GM23338 (cell line): Measurements from ENCODE around the gene RGS17. TPM values are rescaled to one million over a fixed set of nuclear protein-coding genes. Genes with fewer than 3 reads are reported as not detected.

Experiments
- ATAC-seq: fragments of 200-7000 bp; cut with Tn5 transposase; 3 replicates; pipeline ENCODE4 v1.9.1; 2020
- DNase-seq: peaks from one replicate; pipeline ENCODE4 v3.0.0-alpha.2; 2015; ENCODE audit warnings: low spot score
- H2AFZ ChIP-seq: fragments of 200-600 bp; sonication (generic); 2 replicates; pipeline ENCODE4 v1.8.0; 2016; ENCODE audit warnings: antibody characterized with exemption, mild to moderate bottlenecking, moderate library complexity
- H3F3A ChIP-seq: fragments of 200-600 bp; sonication (generic); replicated peaks from 2 replicates; pipeline ENCODE4 v1.8.0; 2017; ENCODE audit warnings: antibody characterized with exemption, mixed run types, low read depth
- H3K27ac ChIP-seq: fragments of 200-600 bp; sonication (generic); 2 replicates; pipeline ENCODE4 v1.6.1; 2016; ENCODE audit warnings: low read depth
- H3K27me3 ChIP-seq: fragments of 200-600 bp; sonication (generic); 2 replicates; pipeline ENCODE4 v1.8.0; 2016; ENCODE audit warnings: mild to moderate bottlenecking, mixed run types, moderate library complexity; ENCODE audit not compliant: insufficient read depth
- H3K36me3 ChIP-seq: fragments of 200-600 bp; sonication (generic); 2 replicates; pipeline ENCODE4 v1.8.0; 2016; ENCODE audit warnings: mild to moderate bottlenecking; ENCODE audit not compliant: insufficient read depth
- H3K4me1 ChIP-seq: fragments of 200-600 bp; sonication (generic); 2 replicates; pipeline ENCODE4 v1.8.0; 2016; ENCODE audit warnings: mild to moderate bottlenecking, moderate library complexity; ENCODE audit not compliant: insufficient read depth
- H3K4me2 ChIP-seq: fragments of 200-600 bp; sonication (generic); 2 replicates; pipeline ENCODE4 v1.7.1; 2017; ENCODE audit warnings: mixed run types
- H3K4me3 ChIP-seq: fragments of 200-600 bp; sonication (generic); 2 replicates; pipeline ENCODE4 v1.6.1; 2016; ENCODE audit warnings: mixed run types
- H3K79me2 ChIP-seq: fragments of 200-600 bp; sonication (generic); replicated peaks from 2 replicates; pipeline ENCODE4 v1.8.0; 2017; ENCODE audit warnings: mild to moderate bottlenecking; ENCODE audit not compliant: insufficient read depth
- H3K9me2 ChIP-seq: fragments of 200-600 bp; sonication (generic); 2 replicates; pipeline ENCODE4 v1.8.0; 2017; ENCODE audit not compliant: insufficient read depth
- H4K20me1 ChIP-seq: fragments of 200-600 bp; sonication (generic); replicated peaks from 2 replicates; pipeline ENCODE4 v1.8.0; 2017; ENCODE audit warnings: mild to moderate bottlenecking; ENCODE audit not compliant: insufficient read depth
- H3K27ac Mint-ChIP-seq: 2 replicates; pipeline ENCODE4 v1.8.0; 2020; ENCODE audit warnings: inconsistent platforms, mild to moderate bottlenecking, moderate library complexity, mixed read lengths
- H3K27me3 Mint-ChIP-seq: 3 replicates; pipeline ENCODE4 v1.8.0; 2022; ENCODE audit warnings: low read depth, mild to moderate bottlenecking, moderate library complexity, mixed read lengths, inconsistent platforms; ENCODE audit not compliant: insufficient read depth, poor library complexity
- H3K36me3 Mint-ChIP-seq: 3 replicates; pipeline ENCODE4 v1.8.0; 2021; ENCODE audit warnings: low read depth, mild to moderate bottlenecking, inconsistent platforms, moderate library complexity, mixed read lengths
- H3K4me1 Mint-ChIP-seq: 3 replicates; pipeline ENCODE4 v1.8.0; 2020; ENCODE audit warnings: mild to moderate bottlenecking, inconsistent platforms, mixed read lengths
- H3K4me3 Mint-ChIP-seq: 3 replicates; pipeline ENCODE4 v1.8.0; 2021; ENCODE audit warnings: moderate library complexity, mild to moderate bottlenecking, inconsistent platforms, mixed read lengths
- H3K9me3 Mint-ChIP-seq: 3 replicates; pipeline ENCODE4 v1.8.0; 2020; ENCODE audit warnings: moderate library complexity, mild to moderate bottlenecking, inconsistent platforms, mixed read lengths
- CTCF ChIP-seq, 2 experiments: fragments of 200-600 bp in 1 of 2; sonication (generic) in 1 of 2; conservative IDR thresholded peaks; 2 replicates each; pipeline versions ENCODE4 v1.5.1 to v1.6.1; 2016 to 2017; ENCODE audit warnings: antibody characterized with exemption in 2 of 2, low read depth in 2 of 2, mild to moderate bottlenecking in 2 of 2, moderate library complexity in 1 of 2
- ETS1 ChIP-seq: IDR thresholded peaks from 2 replicates; pipeline ENCODE4 v1.6.1; 2016; ENCODE audit warnings: antibody characterized with exemption
- EZH2 ChIP-seq: fragments of 200-600 bp; sonication (generic); IDR thresholded peaks from one replicate; pipeline ENCODE4 v1.8.0; 2017; ENCODE audit warnings: antibody characterized with exemption, mild to moderate bottlenecking, low read depth; ENCODE audit not compliant: unreplicated experiment
- NANOG ChIP-seq: IDR thresholded peaks from 2 replicates; pipeline ENCODE4 v1.6.1; 2016; ENCODE audit warnings: antibody characterized with exemption, borderline replicate concordance
- POLR2AphosphoS5 ChIP-seq: IDR thresholded peaks from 2 replicates; pipeline ENCODE4 v1.6.1; 2016; ENCODE audit warnings: antibody characterized with exemption, low read depth
- REST ChIP-seq: IDR thresholded peaks from one replicate; pipeline ENCODE4 v1.6.1; 2018; ENCODE audit warnings: antibody characterized with exemption; ENCODE audit not compliant: unreplicated experiment
- ZNF114 ChIP-seq: fragments of 250-450 bp; sonication (Bioruptor Pico); IDR thresholded peaks from 2 replicates; pipeline ENCODE4 v1.5.0; 2020; ENCODE audit warnings: mild to moderate bottlenecking, moderate library complexity
- ZNF331 ChIP-seq: fragments of 250-450 bp; sonication (Bioruptor Pico); IDR thresholded peaks from 2 replicates; pipeline ENCODE4 v1.5.0; 2020; ENCODE audit warnings: low read depth, mild to moderate bottlenecking, moderate library complexity
- ZNF462 ChIP-seq: fragments of 250-450 bp; sonication (Bioruptor Pico); IDR thresholded peaks from 2 replicates; pipeline ENCODE4 v1.5.0; 2020; ENCODE audit warnings: mild to moderate bottlenecking, moderate library complexity
- polyA plus RNA-seq: library from polyadenylated mRNA; unstranded; fragments of >200 nt; fragmentation: Nextera tagmentation; extraction: Ambion mirVana; gene quantifications from 2 replicates; pipeline ENCODE4 v1.2.1, GENCODE V29; 2016
- total RNA-seq: library from RNA; depleted of rRNA; stranded (reverse); fragments of >200 nt; shearing (Covaris generic); gene quantifications from 2 replicates; pipeline ENCODE4 v1.2.3, GENCODE V29; 2014

RGS17 gene
- total and polyA plus RNA-seq, 2 experiments from 2014 or later, result 12.1 to 12.3 TPM

GRCh38 chr6:152978058-152978457 lies 153.0 kb downstream of the RGS17 start (continued):
- TF ChIP-seq REST (no peak), NANOG (no peak), ETS1 (no peak), EZH2 (no peak), ZNF114 (CRISPR knock-in tag) (no peak), ZNF331 (CRISPR knock-in tag) (no peak), POLR2AphosphoS5 (no peak)

- H3K36me3 ChIP-seq, result peaks cover 47% of the 10 kb centered on the region
- peaks cover 38% of the 10 kb centered on the region for H3K4me1 ChIP-seq
- Mint-ChIP-seq H3K4me1 (peaks cover 46% of the 10 kb centered on the region), H3K27me3 (peaks cover 2% of the 10 kb centered on the region), H3K9me3 (no peaks in the 10 kb centered on the region), H3K36me3 (peaks cover 65% of the 10 kb centered on the region), H3K27ac (no peak overlapping the region; the same call in 1 of the 2 replicates), H3K4me3 (no peak overlapping the region)
- H3K27ac ChIP-seq, result 0 out of 2 replicates have a peak overlapping the region, but pooled peaks have one; percentile 8
- H3F3A ChIP-seq, result no peaks in the 10 kb centered on the region
- peaks cover 82% of the 10 kb centered on the region for H4K20me1 ChIP-seq
- ATAC-seq (no peak), DNase-seq (no peak)
- no peak overlapping the region for H2AFZ ChIP-seq
- no peak overlapping the region for H3K4me3 ChIP-seq
- peaks cover 100% of the 10 kb centered on the region for H3K79me2 ChIP-seq
- no peaks in the 10 kb centered on the region for H3K9me2 ChIP-seq
- TF ChIP-seq ZNF462 (CRISPR knock-in tag) (no peak), NANOG (no peak), CTCF (conservative IDR thresholded peaks at IDR 0.05; ENCODE audit: low read depth in 2 of 2) (no peak), ETS1 (no peak)
- H3K27me3 ChIP-seq, result no peaks in the 10 kb centered on the region
- peak overlapping the region; percentile 45; the same call in 1 of the 2 replicates for H3K4me2 ChIP-seq
Observed at GRCh38 chr6:152977556-152977955, 153.5 kb downstream of the RGS17 start.
